Cardiac fibroblast (primary cell): ENCODE results near the gene HORMAD2.

ENCODE experiments used
- DNase-seq, 2 donors: peaks; one replicate each; pipeline versions ENCODE4 v3.0.0 to v3.0.0-alpha.2; 2010; ENCODE audit warnings: low read depth in 2 of 2
- H3K4me3 ChIP-seq, 2 donors: replicated peaks in 1 of 2; 1 replicate in 1 of 2; 2 replicates in 1 of 2; pipeline ENCODE4 v1.5.1; 2011; ENCODE audit warnings: low read depth in 2 of 2, low read length in 2 of 2, mild to moderate bottlenecking in 2 of 2, moderate library complexity in 1 of 2
- CTCF ChIP-seq: IDR thresholded peaks from one replicate; pipeline ENCODE4 v1.5.1; 2011; ENCODE audit warnings: low read depth, mild to moderate bottlenecking, low read length, inconsistent platforms

HORMAD2 gene

GRCh38 chr22:30221121-30221992 is 141.1 kb downstream of the HORMAD2 start:
- no peak overlapping the region for H3K4me3 ChIP-seq
- DNase-seq: no peak
- no peak for TF ChIP-seq CTCF

- DNase-seq: no peak
- no peak overlapping the region for H3K4me3 ChIP-seq
- no peak for TF ChIP-seq CTCF
Measured at GRCh38 chr22:30222321-30222720, 142.1 kb downstream of the HORMAD2 start.

- H3K4me3 ChIP-seq: no peak overlapping the region
- no peak for DNase-seq
- TF ChIP-seq CTCF: no peak
Measured at GRCh38 chr22:30223303-30223702, 143.0 kb downstream of the HORMAD2 start.

- no peak for TF ChIP-seq CTCF
- H3K4me3 ChIP-seq: no peak overlapping the region
- no peak for DNase-seq
Measured at GRCh38 chr22:30224161-30224857, 144.0 kb downstream of the HORMAD2 start.

- TF ChIP-seq CTCF: no peak
- no peak for DNase-seq
- H3K4me3 ChIP-seq: no peak overlapping the region
Measured at GRCh38 chr22:30225220-30225927, 145.1 kb downstream of the HORMAD2 start.

GRCh38 chr22:30226192-30226832 is 146.0 kb downstream of the HORMAD2 start:
- no peak for DNase-seq
- TF ChIP-seq CTCF: no peak
- no peak overlapping the region for H3K4me3 ChIP-seq
